Measurements from ENCODE around the gene UBL7. TPM values are rescaled to one million over a fixed set of nuclear protein-coding genes. Genes with fewer than 3 reads are reported as not detected.
A peak's percentile ranks its signal among the peaks of the same experiment; 100 is the strongest.

Gene UBL7
- total RNA-seq, 1 donor from 2014 or later = 79.9 TPM

DNA sequence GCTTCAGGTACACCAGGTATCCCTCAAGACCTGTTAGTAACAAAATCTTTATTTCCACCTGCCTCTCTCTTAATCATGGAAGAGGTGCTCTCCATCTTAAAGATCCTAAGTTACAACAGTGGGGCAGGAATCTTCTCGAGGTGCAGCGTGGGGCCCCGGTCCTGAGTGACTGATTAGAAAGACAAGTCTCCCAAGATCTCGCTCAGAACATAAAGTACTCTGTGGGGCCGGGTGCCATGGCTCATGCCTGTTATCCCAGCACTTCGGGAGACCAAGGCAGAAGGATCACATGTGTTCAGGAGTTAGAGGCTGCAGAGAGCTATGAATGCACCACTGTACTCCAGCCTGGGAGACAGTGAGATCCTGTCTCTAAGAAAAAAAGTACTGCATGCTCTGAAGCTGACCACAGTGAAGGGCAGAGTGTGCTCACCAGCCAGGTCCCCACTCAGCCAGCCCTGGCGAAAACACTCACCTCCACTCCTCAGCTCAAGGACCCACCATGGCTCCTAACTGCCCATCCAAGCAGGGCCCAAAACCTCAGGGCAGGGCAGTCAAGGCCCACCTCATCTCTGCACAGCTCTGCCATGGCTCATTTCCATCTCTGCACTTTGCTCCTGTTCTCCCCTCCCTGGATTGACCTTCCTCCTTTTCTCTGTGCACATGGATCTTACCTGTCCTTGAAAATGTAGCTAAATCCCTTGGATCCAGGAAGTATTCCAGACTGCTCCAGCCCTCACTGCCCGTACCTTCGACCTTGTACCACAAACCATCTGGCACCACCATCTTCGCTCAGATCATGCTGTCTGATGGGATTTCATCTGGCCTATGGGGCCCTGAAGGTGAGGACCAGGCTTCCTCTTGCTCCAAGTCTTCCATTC, 34.3 kb downstream of the UBL7 start:
- Mint-ChIP-seq H3K27me3 (ENCODE audit: unreplicated experiment) (peaks cover 8% of the 10 kb centered on the region), H3K36me3 (ENCODE audit: low read depth, unreplicated experiment) (peaks cover 13% of the 10 kb centered on the region), H3K4me1 (ENCODE audit: unreplicated experiment) (peaks cover 59% of the 10 kb centered on the region), H3K9me3 (ENCODE audit: unreplicated experiment) (no peaks in the 10 kb centered on the region), H3K4me3 (ENCODE audit: unreplicated experiment) (no peak overlapping the region), H3K27ac (ENCODE audit: unreplicated experiment) (no peak overlapping the region)
- DNase-seq (ENCODE audit: low spot score) = no peak
- TF ChIP-seq, protein P1, sequence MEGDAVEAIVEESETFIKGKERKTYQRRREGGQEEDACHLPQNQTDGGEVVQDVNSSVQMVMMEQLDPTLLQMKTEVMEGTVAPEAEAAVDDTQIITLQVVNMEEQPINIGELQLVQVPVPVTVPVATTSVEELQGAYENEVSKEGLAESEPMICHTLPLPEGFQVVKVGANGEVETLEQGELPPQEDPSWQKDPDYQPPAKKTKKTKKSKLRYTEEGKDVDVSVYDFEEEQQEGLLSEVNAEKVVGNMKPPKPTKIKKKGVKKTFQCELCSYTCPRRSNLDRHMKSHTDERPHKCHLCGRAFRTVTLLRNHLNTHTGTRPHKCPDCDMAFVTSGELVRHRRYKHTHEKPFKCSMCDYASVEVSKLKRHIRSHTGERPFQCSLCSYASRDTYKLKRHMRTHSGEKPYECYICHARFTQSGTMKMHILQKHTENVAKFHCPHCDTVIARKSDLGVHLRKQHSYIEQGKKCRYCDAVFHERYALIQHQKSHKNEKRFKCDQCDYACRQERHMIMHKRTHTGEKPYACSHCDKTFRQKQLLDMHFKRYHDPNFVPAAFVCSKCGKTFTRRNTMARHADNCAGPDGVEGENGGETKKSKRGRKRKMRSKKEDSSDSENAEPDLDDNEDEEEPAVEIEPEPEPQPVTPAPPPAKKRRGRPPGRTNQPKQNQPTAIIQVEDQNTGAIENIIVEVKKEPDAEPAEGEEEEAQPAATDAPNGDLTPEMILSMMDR (IDR thresholded peaks at IDR 0.05; ENCODE audit: unreplicated experiment) = no peak

DNA sequence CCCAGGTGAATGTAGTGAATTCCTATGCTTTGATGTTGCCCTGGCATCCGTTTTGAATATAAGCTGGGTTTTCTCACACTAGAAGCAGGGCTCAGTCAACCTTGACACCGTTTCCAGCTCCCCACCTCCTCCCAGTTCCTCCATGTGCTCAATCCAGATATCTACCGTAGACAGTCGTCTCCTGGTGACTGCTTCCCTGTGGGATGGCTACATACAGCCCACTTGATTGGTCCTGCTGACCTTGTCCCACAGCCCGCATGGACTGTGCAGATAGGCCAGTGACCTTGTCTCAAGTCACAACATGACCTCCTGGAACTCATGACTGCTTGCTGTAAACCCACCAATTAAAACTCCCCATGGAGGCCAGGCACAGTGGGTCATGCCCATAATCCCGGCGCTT, 35.3 kb downstream of the UBL7 start:
- Mint-ChIP-seq H3K4me1 (ENCODE audit: unreplicated experiment) (peaks cover 55% of the 10 kb centered on the region), H3K9me3 (ENCODE audit: unreplicated experiment) (no peaks in the 10 kb centered on the region), H3K27me3 (ENCODE audit: unreplicated experiment) (peaks cover 10% of the 10 kb centered on the region), H3K27ac (ENCODE audit: unreplicated experiment) (no peak overlapping the region), H3K4me3 (ENCODE audit: unreplicated experiment) (no peak overlapping the region), H3K36me3 (ENCODE audit: low read depth, unreplicated experiment) (peaks cover 13% of the 10 kb centered on the region)
- no peak for DNase-seq (ENCODE audit: low spot score)
- TF ChIP-seq, protein P1 (IDR thresholded peaks at IDR 0.05; ENCODE audit: unreplicated experiment) = no peak

DNA sequence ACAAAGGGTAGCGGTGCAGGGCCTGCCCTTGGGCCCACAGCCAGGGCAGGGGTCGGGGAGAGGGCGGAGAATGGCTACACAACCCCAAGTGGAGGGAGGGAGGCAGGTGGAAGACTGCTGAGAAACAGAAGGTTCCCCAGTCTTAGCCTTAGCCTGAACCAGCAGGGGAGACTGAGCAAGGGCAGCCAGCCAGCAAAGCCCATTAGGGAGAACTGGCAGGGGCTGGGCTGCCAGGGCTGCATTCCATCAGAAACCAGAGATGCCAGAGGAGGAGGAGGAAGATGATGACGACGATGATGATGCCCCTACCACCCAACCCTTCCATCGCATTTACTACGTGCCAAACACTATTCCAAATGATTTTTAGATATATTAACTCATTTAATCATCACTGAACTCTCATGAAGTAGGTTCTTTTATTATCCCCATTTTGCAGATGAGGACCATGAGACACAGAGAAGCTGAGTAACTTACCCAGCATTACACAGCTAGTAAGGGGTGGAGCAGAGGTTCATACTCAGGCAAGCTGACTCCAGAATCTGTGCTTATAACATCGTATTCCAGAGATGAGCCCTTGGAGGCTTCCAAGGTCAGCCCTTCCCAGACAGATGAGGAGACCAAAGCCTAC, 35.9 kb downstream of the UBL7 start:
- Mint-ChIP-seq H3K36me3 (ENCODE audit: low read depth, unreplicated experiment) (peaks cover 11% of the 10 kb centered on the region), H3K9me3 (ENCODE audit: unreplicated experiment) (no peaks in the 10 kb centered on the region), H3K4me3 (ENCODE audit: unreplicated experiment) (no peak overlapping the region), H3K27me3 (ENCODE audit: unreplicated experiment) (peaks cover 14% of the 10 kb centered on the region), H3K27ac (ENCODE audit: unreplicated experiment) (no peak overlapping the region), H3K4me1 (ENCODE audit: unreplicated experiment) (peaks cover 53% of the 10 kb centered on the region)
- DNase-seq (ENCODE audit: low spot score) = no peak
- TF ChIP-seq, protein P1 (IDR thresholded peaks at IDR 0.05; ENCODE audit: unreplicated experiment) = no peak

DNA sequence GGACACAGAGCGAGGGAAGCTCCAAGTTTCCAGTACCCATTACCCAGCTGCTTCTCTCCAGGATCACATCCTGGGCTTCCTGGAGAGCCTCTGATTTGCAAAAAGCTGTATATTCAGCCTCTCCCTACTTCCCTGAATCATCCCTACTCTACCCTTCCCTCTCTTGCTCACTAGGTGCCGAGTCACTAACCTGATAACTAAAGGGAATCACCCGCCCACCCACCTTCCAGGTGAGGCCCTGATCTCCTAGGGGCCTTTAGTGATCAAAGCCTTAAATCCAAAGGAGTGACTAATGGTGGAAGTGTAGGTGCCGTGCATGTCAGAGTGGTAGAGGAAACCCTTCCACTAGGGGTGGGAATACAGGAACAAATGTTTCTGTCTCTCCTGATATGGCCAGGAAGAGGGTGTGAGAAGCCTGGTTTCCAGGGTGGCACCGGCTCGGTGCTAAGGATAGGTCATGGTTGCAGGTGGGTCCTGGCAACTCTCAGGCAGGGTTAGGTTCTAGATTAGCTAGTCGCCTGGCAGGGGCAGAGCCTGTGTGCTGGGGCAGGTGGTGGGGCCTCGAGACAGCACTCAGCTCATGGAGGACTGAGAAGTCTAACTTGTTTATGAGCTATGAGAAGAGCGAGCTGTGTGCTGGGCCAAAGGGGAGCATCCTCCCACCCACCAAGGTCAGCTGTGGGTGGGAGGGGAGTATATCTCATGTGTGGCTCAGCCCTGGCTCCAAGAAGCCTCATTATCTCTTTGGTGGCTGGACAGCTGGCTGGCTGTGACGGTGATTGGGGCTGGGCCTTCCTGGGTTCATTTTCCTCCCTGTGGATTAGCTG, 37.3 kb downstream of the UBL7 start:
- Mint-ChIP-seq H3K36me3 (ENCODE audit: low read depth, unreplicated experiment) (peaks cover 7% of the 10 kb centered on the region), H3K9me3 (ENCODE audit: unreplicated experiment) (no peaks in the 10 kb centered on the region), H3K4me1 (ENCODE audit: unreplicated experiment) (peaks cover 43% of the 10 kb centered on the region), H3K27ac (ENCODE audit: unreplicated experiment) (peak overlapping the region; percentile 86), H3K27me3 (ENCODE audit: unreplicated experiment) (peaks cover 14% of the 10 kb centered on the region), H3K4me3 (ENCODE audit: unreplicated experiment) (peak overlapping the region; percentile 51)
- TF ChIP-seq, protein P1 (IDR thresholded peaks at IDR 0.05; ENCODE audit: unreplicated experiment) = no peak
- DNase-seq (ENCODE audit: low spot score) = no peak

Data from endothelial cell (in vitro differentiated cells).